Sigmoid colon (tissue), 4 donors: ENCODE results near the gene MYCBPAP.

ENCODE experiments used
- POLR2A ChIP-seq, 2 donors: fragments of 450-650 bp; IDR thresholded peaks; one replicate each; pipeline ENCODE4 v1.6.1; 2016; ENCODE audit warnings: antibody characterized with exemption in 2 of 2, mild to moderate bottlenecking in 2 of 2, moderate library complexity in 2 of 2
- POLR2AphosphoS5 ChIP-seq, 4 donors: sonication (generic); formaldehyde crosslinking; IDR thresholded peaks; one replicate each; pipeline ENCODE4 v1.6.1; 2017; ENCODE audit warnings: antibody characterized with exemption in 4 of 4
- TF ChIP-seq, protein P1 (sequence below), 4 experiments: fragments of 450-650 bp in 3 of 4; fragments of 200-600 bp in 1 of 4; IDR thresholded peaks; one replicate each; pipeline ENCODE4 v1.5.1; 2016 to 2019; ENCODE audit warnings: antibody characterized with exemption in 4 of 4, mild to moderate bottlenecking in 3 of 4, moderate library complexity in 2 of 4

DNA sequence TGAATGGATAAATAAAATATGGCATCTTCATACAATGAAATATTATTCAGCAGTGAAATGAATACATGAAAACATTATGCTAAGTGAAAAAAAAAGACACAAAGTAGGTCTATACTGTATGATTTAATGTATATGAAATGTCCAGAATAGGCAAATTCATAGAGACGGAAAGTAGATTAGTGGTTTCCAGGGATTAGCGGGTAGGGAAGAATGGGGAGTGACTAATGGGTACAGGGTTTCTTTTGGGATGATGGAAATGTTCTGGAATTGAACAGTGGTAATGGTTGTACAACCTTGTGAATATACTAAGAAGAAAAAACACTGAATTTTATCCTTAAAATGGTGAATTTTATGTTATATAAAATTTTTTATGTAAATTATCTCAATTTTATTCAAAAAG, 8.5 kb upstream of the MYCBPAP start:
- TF ChIP-seq, protein P1, sequence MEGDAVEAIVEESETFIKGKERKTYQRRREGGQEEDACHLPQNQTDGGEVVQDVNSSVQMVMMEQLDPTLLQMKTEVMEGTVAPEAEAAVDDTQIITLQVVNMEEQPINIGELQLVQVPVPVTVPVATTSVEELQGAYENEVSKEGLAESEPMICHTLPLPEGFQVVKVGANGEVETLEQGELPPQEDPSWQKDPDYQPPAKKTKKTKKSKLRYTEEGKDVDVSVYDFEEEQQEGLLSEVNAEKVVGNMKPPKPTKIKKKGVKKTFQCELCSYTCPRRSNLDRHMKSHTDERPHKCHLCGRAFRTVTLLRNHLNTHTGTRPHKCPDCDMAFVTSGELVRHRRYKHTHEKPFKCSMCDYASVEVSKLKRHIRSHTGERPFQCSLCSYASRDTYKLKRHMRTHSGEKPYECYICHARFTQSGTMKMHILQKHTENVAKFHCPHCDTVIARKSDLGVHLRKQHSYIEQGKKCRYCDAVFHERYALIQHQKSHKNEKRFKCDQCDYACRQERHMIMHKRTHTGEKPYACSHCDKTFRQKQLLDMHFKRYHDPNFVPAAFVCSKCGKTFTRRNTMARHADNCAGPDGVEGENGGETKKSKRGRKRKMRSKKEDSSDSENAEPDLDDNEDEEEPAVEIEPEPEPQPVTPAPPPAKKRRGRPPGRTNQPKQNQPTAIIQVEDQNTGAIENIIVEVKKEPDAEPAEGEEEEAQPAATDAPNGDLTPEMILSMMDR (IDR thresholded peaks at IDR 0.05): no peak
- TF ChIP-seq POLR2AphosphoS5 (IDR thresholded peaks at IDR 0.05) (no peak), POLR2A (IDR thresholded peaks at IDR 0.05) (no peak)
